GM18505 (cell line): ENCODE data around the gene EOLA2.
"Not testable (repeated sequence)": the region's sequence is repeated elsewhere in the genome, so short reads cannot be mapped to it uniquely, and the experiment has no call there.

Source experiments
- ATAC-seq: cut with Tn5 transposase; IDR thresholded peaks from one replicate; pipeline ENCODE4 v1.9.1; 2021; ENCODE audit not compliant: unreplicated experiment
- POLR2A ChIP-seq: IDR thresholded peaks from 4 replicates; pipeline ENCODE4 v1.6.1; 2011; ENCODE audit warnings: borderline replicate concordance; ENCODE audit not compliant: insufficient read depth, insufficient read length; ENCODE audit errors: extremely low read depth

The EOLA2 gene

GRCh38 chrX:149939905-149940673 is 1.8 kb upstream of the EOLA2 start:
- TF ChIP-seq POLR2A, result peak; percentile 21
- ATAC-seq, result peak; percentile 39

GRCh38 chrX:149939655-149939904 is 1.3 kb upstream of the EOLA2 start:
- TF ChIP-seq POLR2A, result no peak
- no peak for ATAC-seq

- TF ChIP-seq POLR2A, result no peak
- ATAC-seq, result peak; percentile 10
Observed at GRCh38 chrX:149938881-149939654, 777 bp upstream of the EOLA2 start.

GRCh38 chrX:149937871-149938426 is 342 bp downstream of the EOLA2 start:
- no peak for TF ChIP-seq POLR2A
- ATAC-seq, result peak; percentile 4

- not testable (repeated sequence) for ATAC-seq
Observed at GRCh38 chrX:149937328-149937727, 963 bp downstream of the EOLA2 start.

- ATAC-seq, result not testable (repeated sequence)
Observed at GRCh38 chrX:149933547-149933946, 4.7 kb downstream of the EOLA2 start.

GRCh38 chrX:149932970-149933369 is 5.3 kb downstream of the EOLA2 start:
- ATAC-seq, result not testable (repeated sequence)

GRCh38 chrX:149932150-149932549 is 6.1 kb downstream of the EOLA2 start:
- ATAC-seq, result not testable (repeated sequence)

GRCh38 chrX:149931355-149931754 is 6.9 kb downstream of the EOLA2 start:
- ATAC-seq, result not testable (repeated sequence)

GRCh38 chrX:149929400-149929799 is 8.9 kb downstream of the EOLA2 start, which contains the start of gene HSFX4:
Gene HSFX4 (plus strand): TSS chrX:149929573. CDS start chrX:149929645, 72 bp downstream.
- not testable (repeated sequence) for ATAC-seq

- ATAC-seq, result not testable (repeated sequence)
Observed at GRCh38 chrX:149928635-149929034, 9.7 kb downstream of the EOLA2 start.

- ATAC-seq, result not testable (repeated sequence)
Observed at GRCh38 chrX:149927964-149928258, 10.4 kb downstream of the EOLA2 start.

GRCh38 chrX:149927245-149927963 is 10.9 kb downstream of the EOLA2 start:
- not testable (repeated sequence) for ATAC-seq

GRCh38 chrX:149924434-149924833 is 13.9 kb downstream of the EOLA2 start:
- ATAC-seq, result not testable (repeated sequence)

GRCh38 chrX:149923836-149924235 is 14.5 kb downstream of the EOLA2 start:
- not testable (repeated sequence) for ATAC-seq
